H1 (cell line): Measurements from ENCODE around the gene CANT1. TPM values are rescaled to one million over a fixed set of nuclear protein-coding genes. Genes with fewer than 3 reads are reported as not detected.

Experiments used
- CTCF ChIA-PET: fragments of 300-600 bp; sonication (Branson Sonifier 250); formaldehyde crosslinking; loops from one replicate; lab custom pipeline; 2021; ENCODE audit not compliant: partially characterized antibody; lab: Charles Lee
- POLR2A ChIA-PET: fragments of 300-600 bp; sonication (Branson Sonifier 250); formaldehyde crosslinking; loops from one replicate; lab custom pipeline; 2021; ENCODE audit warnings: inconsistent platforms; ENCODE audit not compliant: partially characterized antibody; lab: Charles Lee
- DNase-seq, 2 experiments: peaks; one replicate each; pipeline versions ENCODE4 v3.0.0 to v3.0.0-alpha.2; 2010 to 2022; ENCODE audit warnings: low spot score in 2 of 2, low read depth in 1 of 2, mixed read lengths in 1 of 2
- FAIRE-seq: peaks from 2 replicates; lab custom pipeline; 2011; peaks lifted over from hg19 to GRCh38; lab: Jason Lieb, UNC
- H2AFZ ChIP-seq: 2 replicates; pipeline ENCODE4 v1.8.1; 2012; ENCODE audit warnings: low read length, inconsistent platforms
- H2AK5ac ChIP-seq: 2 replicates; pipeline ENCODE4 v1.6.1; 2013; ENCODE audit warnings: low read depth, low read length
- H2BK120ac ChIP-seq: replicated peaks from 2 replicates; pipeline ENCODE3; 2013; ENCODE audit warnings: low read depth, low read length, inconsistent platforms
- H2BK12ac ChIP-seq: 2 replicates; pipeline ENCODE4 v1.6.1; 2013; ENCODE audit warnings: low read depth, low read length
- H2BK15ac ChIP-seq: 2 replicates; pipeline ENCODE4 v1.6.1; 2013; ENCODE audit warnings: low read length
- H2BK20ac ChIP-seq: 2 replicates; pipeline ENCODE4 v1.6.1; 2013; ENCODE audit warnings: low read length
- H2BK5ac ChIP-seq: 2 replicates; pipeline ENCODE4 v1.6.1; 2013; ENCODE audit warnings: low read depth, low read length
- H3K14ac ChIP-seq: 2 replicates; pipeline ENCODE4 v1.6.1; 2013; ENCODE audit warnings: inconsistent platforms; ENCODE audit not compliant: insufficient read length
- H3K18ac ChIP-seq: 2 replicates; pipeline ENCODE4 v1.6.1; 2013; ENCODE audit warnings: low read length; ENCODE audit errors: extremely low read depth
- H3K23ac ChIP-seq: 2 replicates; pipeline ENCODE4 v1.6.1; 2013; ENCODE audit warnings: inconsistent platforms; ENCODE audit not compliant: insufficient read length
- H3K23me2 ChIP-seq: 2 replicates; pipeline ENCODE4 v1.6.1; 2013; ENCODE audit warnings: low read depth, low read length
- H3K27ac ChIP-seq: 2 replicates; pipeline ENCODE4 v1.6.1; 2011; ENCODE audit warnings: low read depth, low read length, inconsistent platforms
- H3K27me3 ChIP-seq, 4 experiments: replicated peaks in 1 of 4; 1 replicate in 1 of 4; 2 replicates in 3 of 4; pipeline versions ENCODE4 v1.6.1 to v1.8.1; 2011 to 2013; ENCODE audit warnings: low read length in 3 of 4, mild to moderate bottlenecking in 3 of 4, inconsistent platforms in 2 of 4, mixed read lengths in 2 of 4, moderate library complexity in 1 of 4; ENCODE audit not compliant: control insufficient read depth in 3 of 4, insufficient read depth in 3 of 4; ENCODE audit errors: extremely low read depth in 1 of 4
- H3K36me3 ChIP-seq, 4 experiments: 2 replicates each; pipeline versions ENCODE4 v1.6.1 to v1.8.1; 2011 to 2013; ENCODE audit warnings: mild to moderate bottlenecking in 4 of 4, low read length in 3 of 4, moderate library complexity in 2 of 4, control low read depth in 1 of 4, inconsistent platforms in 1 of 4; ENCODE audit not compliant: insufficient read depth in 4 of 4, control insufficient read depth in 2 of 4
- H3K4ac ChIP-seq: replicated peaks from 2 replicates; pipeline ENCODE3; 2013; ENCODE audit warnings: low read length, low read depth, mixed read lengths, inconsistent platforms; ENCODE audit not compliant: insufficient read length
- H3K4me1 ChIP-seq, 4 experiments: replicated peaks in 1 of 4; 1 replicate in 1 of 4; 2 replicates in 3 of 4; pipeline versions ENCODE4 v1.6.1 to v1.8.1; 2011 to 2013; ENCODE audit warnings: low read length in 3 of 4, inconsistent platforms in 2 of 4, mixed read lengths in 1 of 4; ENCODE audit not compliant: insufficient read depth in 4 of 4, control insufficient read depth in 3 of 4
- H3K4me2 ChIP-seq, 2 experiments: 2 replicates each; pipeline versions ENCODE4 v1.6.1 to v1.8.1; 2011 to 2013; ENCODE audit warnings: low read depth in 2 of 2, low read length in 2 of 2, control low read depth in 1 of 2, inconsistent platforms in 1 of 2, mild to moderate bottlenecking in 1 of 2; ENCODE audit not compliant: insufficient read depth in 1 of 2
- H3K4me3 ChIP-seq, 4 experiments: fragments of 200-600, 300-600 bp in 1 of 4; sonication (generic), shearing (Covaris generic), sonication (Bioruptor Twin) in 1 of 4; 2 replicates each; pipeline versions ENCODE4 v1.5.1 to v1.8.1; 2011 to 2016; ENCODE audit warnings: low read length in 4 of 4, low read depth in 3 of 4, control low read depth in 2 of 4, inconsistent platforms in 2 of 4, mild to moderate bottlenecking in 2 of 4, mixed read lengths in 1 of 4, moderate library complexity in 1 of 4; ENCODE audit not compliant: insufficient read depth in 2 of 4; ENCODE audit errors: extremely low read depth in 1 of 4
- H3K56ac ChIP-seq: replicated peaks from 2 replicates; pipeline ENCODE3; 2013; ENCODE audit warnings: low read depth, mild to moderate bottlenecking, mixed read lengths, low read length, inconsistent platforms; ENCODE audit not compliant: insufficient read length
- H3K79me1 ChIP-seq: 2 replicates; pipeline ENCODE4 v1.6.1; 2013; ENCODE audit warnings: low read depth, low read length, control low read depth
- H3K79me2 ChIP-seq, 2 experiments: 2 replicates each; pipeline versions ENCODE4 v1.6.1 to v1.8.1; 2012 to 2013; ENCODE audit warnings: low read length in 2 of 2, mild to moderate bottlenecking in 2 of 2, inconsistent platforms in 1 of 2; ENCODE audit not compliant: insufficient read depth in 2 of 2, control insufficient read depth in 1 of 2
- H3K9ac ChIP-seq, 4 experiments: replicated peaks in 1 of 4; 1 replicate in 1 of 4; 2 replicates in 3 of 4; pipeline versions ENCODE4 v1.6.1 to v1.8.1; 2011 to 2013; ENCODE audit warnings: low read depth in 3 of 4, low read length in 3 of 4, control low read depth in 2 of 4, mild to moderate bottlenecking in 2 of 4, moderate library complexity in 2 of 4, inconsistent platforms in 1 of 4; ENCODE audit errors: extremely low read depth in 1 of 4
- H3K9me3 ChIP-seq, 2 experiments: 2 replicates each; pipeline versions ENCODE4 v1.6.1 to v1.8.1; 2012 to 2013; ENCODE audit warnings: mild to moderate bottlenecking in 2 of 2, moderate library complexity in 2 of 2, control low read depth in 1 of 2, inconsistent platforms in 1 of 2, low read depth in 1 of 2, low read length in 1 of 2, mixed read lengths in 1 of 2; ENCODE audit not compliant: insufficient read depth in 2 of 2
- H4K20me1 ChIP-seq, 2 experiments: replicated peaks in 1 of 2; 2 replicates each; pipeline versions ENCODE3 to v1.8.1; 2011 to 2013; ENCODE audit warnings: inconsistent platforms in 2 of 2, low read length in 2 of 2, mild to moderate bottlenecking in 1 of 2; ENCODE audit not compliant: insufficient read depth in 2 of 2, control insufficient read depth in 1 of 2
- H4K5ac ChIP-seq: 2 replicates; pipeline ENCODE4 v1.6.1; 2013; ENCODE audit warnings: low read length, low read depth, mixed read lengths, inconsistent platforms; ENCODE audit not compliant: insufficient read length
- H4K8ac ChIP-seq: 2 replicates; pipeline ENCODE4 v1.8.0; 2013; ENCODE audit warnings: mild to moderate bottlenecking, moderate library complexity, low read length, inconsistent platforms; ENCODE audit not compliant: insufficient read depth; ENCODE audit errors: extremely low read depth
- H4K91ac ChIP-seq: replicated peaks from 2 replicates; pipeline ENCODE3; 2013; ENCODE audit warnings: low read length, mixed read lengths, inconsistent platforms; ENCODE audit not compliant: insufficient read length
- BCL11A ChIP-seq, 2 experiments: IDR thresholded peaks; one replicate each; pipeline ENCODE4 v1.6.1; 2011; ENCODE audit warnings: low read depth in 2 of 2, low read length in 2 of 2, mild to moderate bottlenecking in 2 of 2
- E2F6 ChIP-seq: IDR thresholded peaks from 2 replicates; pipeline ENCODE4 v1.6.1; 2012; ENCODE audit warnings: inconsistent platforms
- EP300 ChIP-seq, 2 experiments: IDR thresholded peaks; 1 replicate in 1 of 2; 2 replicates in 1 of 2; pipeline ENCODE4 v1.6.1; 2011 to 2012; ENCODE audit warnings: low read depth in 2 of 2, low read length in 2 of 2, mild to moderate bottlenecking in 2 of 2, borderline replicate concordance in 1 of 2, inconsistent platforms in 1 of 2, moderate library complexity in 1 of 2
- GTF2F1 ChIP-seq: IDR thresholded peaks from 2 replicates; pipeline ENCODE4 v1.6.1; 2012; ENCODE audit warnings: low read depth, low read length, improper control_type of control experiment, borderline replicate concordance
- JUND ChIP-seq: IDR thresholded peaks from 2 replicates; pipeline ENCODE4 v1.6.1; 2011; ENCODE audit warnings: mild to moderate bottlenecking, improper control_type of control experiment, low read length
- MAX ChIP-seq: IDR thresholded peaks from 2 replicates; pipeline ENCODE4 v1.6.1; 2012; ENCODE audit warnings: inconsistent platforms
- RNF2 ChIP-seq: fragments of 200-900, 300-1000 bp; sonication (generic); IDR thresholded peaks from 2 replicates; pipeline ENCODE4 v1.7.1; 2016; ENCODE audit warnings: borderline replicate concordance, low read depth, mild to moderate bottlenecking, antibody characterized with exemption, low read length; ENCODE audit not compliant: poor library complexity, severe bottlenecking; ENCODE audit errors: missing control alignments
- TAF7 ChIP-seq: optimal IDR thresholded peaks from 2 replicates; pipeline ENCODE3; 2011; ENCODE audit warnings: low read depth, mild to moderate bottlenecking, inconsistent platforms, low read length, moderate library complexity, borderline replicate concordance
- WGBS, 2 experiments: shearing (Covaris generic) in 1 of 2; methylation state at CpG; one replicate each; pipeline versions ENCODE4 v1.1.6 to v1.1.7; 2013 to 2015; ENCODE audit warnings: low lambda C conversion rate in 2 of 2, mixed read lengths in 2 of 2, inconsistent platforms in 1 of 2, low coverage in 1 of 2, missing lambda C conversion rate in 1 of 2; ENCODE audit not compliant: insufficient replicate concordance in 2 of 2, insufficient coverage in 1 of 2, insufficient read length in 1 of 2; ENCODE audit errors: extremely low coverage in 1 of 2, missing lambda C conversion rate in 1 of 2; 5-methylcytosine and 5-hydroxymethylcytosine counted together
- polyA plus RNA-seq, 7 experiments: library from polyadenylated mRNA; depleted of rRNA in 3 of 7; stranded (reverse) in 5 of 7; unstranded in 2 of 7; fragments of >200 nt in 5 of 7; fragments of 200-250 nt in 2 of 7; gene quantifications; 1 replicate in 5 of 7; 2 replicates in 1 of 7; 4 replicates in 1 of 7; pipeline versions ENCODE4 v1.2.1 to v1.2.3, GENCODE V29; 2011 to 2013; ENCODE audit warnings: missing spikeins in 2 of 7, mixed read lengths in 2 of 7
- total RNA-seq: library from RNA; stranded (reverse); fragmentation: NEBNext Ultra II Directional; extraction: Animal tissue kit (Norgen Biotek cat#: 25700); gene quantifications from 2 replicates; pipeline ENCODE4 v1.2.1, GENCODE V29; 2021

Gene CANT1
- total and polyA plus RNA-seq, 2 of the 8 experiments (the other 6 are each of a cell fraction or from before 2014, with no cell fraction given), result 23.0 to 32.6 TPM

- Histone ChIP-seq H3K79me1 (no peaks in the 10 kb centered on the region), H3K4me2 (no peak overlapping the region), H3K56ac (no peak overlapping the region), H3K27me3 (no peaks in the 10 kb centered on the region; a peak in 1 of 7 replicates), H4K5ac (no peak overlapping the region), H3K14ac (no peak overlapping the region), H4K20me1 (peaks cover 0 to 9% of the 10 kb centered on the region in 2 experiments), H2AFZ (no peak overlapping the region), H3K4me3 (no peak overlapping the region), H4K8ac (no peak overlapping the region), H3K18ac (no peak overlapping the region), H2BK12ac (no peak overlapping the region), H2BK120ac (no peak overlapping the region), H3K9me3 (no peaks in the 10 kb centered on the region), H3K27ac (no peak overlapping the region), H3K9ac (no peak overlapping the region), H2AK5ac (no peak overlapping the region), H3K23ac (no peak overlapping the region), H3K4ac (no peak overlapping the region), H3K23me2 (no peaks in the 10 kb centered on the region), H2BK20ac (no peak overlapping the region), H2BK15ac (no peak overlapping the region), H3K36me3 (peaks cover 0 to 10% (median 2%) of the 10 kb centered on the region in 4 experiments; a peak in 3 of 8 replicates), H3K79me2 (no peaks in the 10 kb centered on the region), H2BK5ac (no peak overlapping the region), H4K91ac (no peak overlapping the region), H3K4me1 (no peaks in the 10 kb centered on the region)
- no peak for FAIRE-seq
- CTCF ChIA-PET, result interaction anchor here (0.9 kb wide), 1 partner anchor 52 kb away, joined by 4 read pairs; no protein-coding TSS in a partner anchor
- no peak for DNase-seq
- WGBS, 2 experiments, result 93% methylated on average over 18 of the region's 22 CpGs; no CpG with 5 or more reads in 1 of the 2 experiments
- POLR2A ChIA-PET, result no interaction called here
- TF ChIP-seq RNF2, result no peak
- no peak for TF ChIP-seq EP300 (IDR thresholded peaks at IDR 0.05; ENCODE audit: borderline replicate concordance in 1 of 2, low read depth in 2 of 2, low read length in 2 of 2)
- TF ChIP-seq JUND, result no peak
- TF ChIP-seq BCL11A (IDR thresholded peaks at IDR 0.05; ENCODE audit: low read depth in 2 of 2, low read length in 2 of 2), result no peak
- TF ChIP-seq MAX, result no peak
- no peak for TF ChIP-seq GTF2F1
- no peak for TF ChIP-seq E2F6
- no peak for TF ChIP-seq TAF7
These were observed 17.5 kb downstream of the CANT1 start for GRCh38 chr17:78991906-78992532.
